Liver (tissue), 3 donors: Measurements from ENCODE around the gene CHCHD1.

Experiments used
- ATF3 ChIP-seq: IDR thresholded peaks from 2 replicates; pipeline ENCODE4 v1.6.1; 2016; ENCODE audit warnings: antibody characterized with exemption
- CTCF ChIP-seq: fragments of 150-350 bp; IDR thresholded peaks from 2 replicates; pipeline ENCODE4 v1.5.1; 2017; ENCODE audit warnings: improper control_type of control experiment, low read depth, low read length; ENCODE audit not compliant: missing input control
- GABPA ChIP-seq, 2 donors: IDR thresholded peaks in 1 of 2; conservative IDR thresholded peaks in 1 of 2; 2 replicates each; pipeline ENCODE4 v1.6.1; 2016; ENCODE audit warnings: antibody characterized with exemption in 2 of 2, mild to moderate bottlenecking in 1 of 2, moderate library complexity in 1 of 2
- MAX ChIP-seq: IDR thresholded peaks from 2 replicates; pipeline ENCODE4 v1.6.1; 2016; ENCODE audit warnings: antibody characterized with exemption
- RAD21 ChIP-seq, 2 donors: IDR thresholded peaks; 2 replicates each; pipeline ENCODE4 v1.6.1; 2016; ENCODE audit warnings: antibody characterized with exemption in 2 of 2, mild to moderate bottlenecking in 2 of 2
- REST ChIP-seq: IDR thresholded peaks from 2 replicates; pipeline ENCODE4 v1.6.1; 2016; ENCODE audit warnings: antibody characterized with exemption, mild to moderate bottlenecking
- RXRA ChIP-seq, 2 donors: IDR thresholded peaks; 2 replicates each; pipeline ENCODE4 v1.6.1; 2017 to 2018; ENCODE audit warnings: antibody characterized with exemption in 2 of 2, mild to moderate bottlenecking in 1 of 2
- SP1 ChIP-seq: IDR thresholded peaks from 2 replicates; pipeline ENCODE4 v1.6.1; 2018; ENCODE audit warnings: antibody characterized with exemption, mild to moderate bottlenecking
- TAF1 ChIP-seq: conservative IDR thresholded peaks from 2 replicates; pipeline ENCODE4 v1.6.1; 2016; ENCODE audit warnings: antibody characterized with exemption, mild to moderate bottlenecking
- ZBTB33 ChIP-seq: IDR thresholded peaks from 2 replicates; pipeline ENCODE4 v1.6.1; 2016; ENCODE audit warnings: antibody characterized with exemption
- donor health status: healthy.
- donor health status: healthy.

- TF ChIP-seq MAX (no peak), GABPA (IDR thresholded peaks at IDR 0.05 in 1 of 2, conservative IDR thresholded peaks at IDR 0.05 in 1 of 2) (no peak), CTCF (no peak), ATF3 (no peak), REST (no peak), RXRA (IDR thresholded peaks at IDR 0.05) (no peak), ZBTB33 (no peak), RAD21 (IDR thresholded peaks at IDR 0.05) (no peak), TAF1 (no peak), SP1 (no peak)
These were observed 1.5 kb upstream of the CHCHD1 start for GRCh38 chr10:73780301-73780700.
